Neural progenitor cell (in vitro differentiated cells): ENCODE data around the gene C11orf86.

Source experiments
- EZH2 ChIP-seq: fragments of 200-600 bp; sonication (generic); IDR thresholded peaks from 2 replicates; pipeline ENCODE4 v1.6.1; 2017; ENCODE audit warnings: antibody characterized with exemption, mild to moderate bottlenecking, moderate library complexity
- TF ChIP-seq, protein P1 (sequence below): fragments of 200-600 bp; sonication (generic); IDR thresholded peaks from 2 replicates; pipeline ENCODE4 v1.5.1; 2017; ENCODE audit warnings: antibody characterized with exemption, mild to moderate bottlenecking

- TF ChIP-seq, protein P1, sequence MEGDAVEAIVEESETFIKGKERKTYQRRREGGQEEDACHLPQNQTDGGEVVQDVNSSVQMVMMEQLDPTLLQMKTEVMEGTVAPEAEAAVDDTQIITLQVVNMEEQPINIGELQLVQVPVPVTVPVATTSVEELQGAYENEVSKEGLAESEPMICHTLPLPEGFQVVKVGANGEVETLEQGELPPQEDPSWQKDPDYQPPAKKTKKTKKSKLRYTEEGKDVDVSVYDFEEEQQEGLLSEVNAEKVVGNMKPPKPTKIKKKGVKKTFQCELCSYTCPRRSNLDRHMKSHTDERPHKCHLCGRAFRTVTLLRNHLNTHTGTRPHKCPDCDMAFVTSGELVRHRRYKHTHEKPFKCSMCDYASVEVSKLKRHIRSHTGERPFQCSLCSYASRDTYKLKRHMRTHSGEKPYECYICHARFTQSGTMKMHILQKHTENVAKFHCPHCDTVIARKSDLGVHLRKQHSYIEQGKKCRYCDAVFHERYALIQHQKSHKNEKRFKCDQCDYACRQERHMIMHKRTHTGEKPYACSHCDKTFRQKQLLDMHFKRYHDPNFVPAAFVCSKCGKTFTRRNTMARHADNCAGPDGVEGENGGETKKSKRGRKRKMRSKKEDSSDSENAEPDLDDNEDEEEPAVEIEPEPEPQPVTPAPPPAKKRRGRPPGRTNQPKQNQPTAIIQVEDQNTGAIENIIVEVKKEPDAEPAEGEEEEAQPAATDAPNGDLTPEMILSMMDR = no peak
- no peak for TF ChIP-seq EZH2
Observed at GRCh38 chr11:67002297-67002913, 27.3 kb downstream of the C11orf86 start.
